ENCODE results near the gene SCN1A.

DNA sequence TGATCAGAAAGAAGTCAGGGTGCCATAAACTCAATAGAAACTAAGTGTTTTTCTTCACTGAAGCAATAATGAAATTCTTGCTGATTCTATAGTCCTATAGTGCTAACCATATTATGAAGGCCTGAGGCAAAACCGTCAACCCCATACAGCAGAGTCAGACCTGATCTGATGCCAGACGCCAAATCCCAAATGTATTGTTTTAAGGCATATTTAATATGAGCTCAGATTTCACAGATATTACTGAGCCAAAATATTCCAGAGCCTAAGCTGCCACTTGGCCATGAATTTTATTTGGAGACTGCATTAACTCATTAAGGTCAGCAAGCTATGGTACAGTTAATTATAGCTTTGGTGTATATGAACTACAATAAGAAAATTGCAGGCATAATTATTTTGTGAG lies 53.4 kb downstream of the SCN1A start:
- TF ChIP-seq CTCF (IDR thresholded peaks at IDR 0.05 in 4 of 5, conservative IDR thresholded peaks at IDR 0.05 in 1 of 5) (no peak), POLR2A (IDR thresholded peaks at IDR 0.05) (no peak)

Measured in gastrocnemius medialis (tissue), 4 donors.